H9 (cell line): ENCODE measurements around the gene PLEKHG5. TPM values are rescaled to one million over a fixed set of nuclear protein-coding genes. Genes with fewer than 3 reads are reported as not detected.
A peak's percentile ranks its signal among the peaks of the same experiment; 100 is the strongest.
"Not testable (repeated sequence)": the region's sequence is repeated elsewhere in the genome, so short reads cannot be mapped to it uniquely, and the experiment has no call there.

Experiments
- DNase-seq: peaks from one replicate; pipeline ENCODE4 v3.0.0-alpha.2; 2017
- H2AFZ ChIP-seq: one replicate; pipeline ENCODE4 v1.6.1; 2013; ENCODE audit warnings: mild to moderate bottlenecking, low read length, control low read depth, moderate library complexity
- H2AK5ac ChIP-seq: 2 replicates; pipeline ENCODE4 v1.6.1; 2013; ENCODE audit warnings: low read length, control low read depth, mixed read lengths; ENCODE audit not compliant: insufficient read length
- H2BK120ac ChIP-seq: one replicate; pipeline ENCODE4 v1.6.1; 2013; ENCODE audit warnings: low read depth, mild to moderate bottlenecking, low read length, control low read depth, inconsistent platforms; ENCODE audit not compliant: poor library complexity, severe bottlenecking
- H2BK12ac ChIP-seq: 2 replicates; pipeline ENCODE4 v1.6.1; 2013; ENCODE audit warnings: low read length, control low read depth, mixed read lengths, low read depth; ENCODE audit not compliant: insufficient read length
- H2BK15ac ChIP-seq: 2 replicates; pipeline ENCODE4 v1.6.1; 2013; ENCODE audit warnings: low read depth, low read length, control low read depth
- H2BK20ac ChIP-seq: one replicate; pipeline ENCODE4 v1.6.1; 2013; ENCODE audit warnings: low read depth, mild to moderate bottlenecking, low read length, control low read depth, inconsistent platforms; ENCODE audit not compliant: poor library complexity, severe bottlenecking
- H2BK5ac ChIP-seq: 2 replicates; pipeline ENCODE4 v1.6.1; 2013; ENCODE audit warnings: low read length, control low read depth, mixed read lengths; ENCODE audit not compliant: insufficient read length
- H3K14ac ChIP-seq: 2 replicates; pipeline ENCODE4 v1.6.1; 2013; ENCODE audit warnings: low read length, control low read depth; ENCODE audit not compliant: insufficient read depth
- H3K18ac ChIP-seq: 2 replicates; pipeline ENCODE4 v1.6.1; 2013; ENCODE audit warnings: low read depth, mild to moderate bottlenecking, mixed read lengths, low read length, control low read depth; ENCODE audit not compliant: insufficient read length
- H3K23ac ChIP-seq: 2 replicates; pipeline ENCODE4 v1.6.1; 2013; ENCODE audit warnings: low read length, control low read depth, mixed read lengths, low read depth; ENCODE audit not compliant: insufficient read length
- H3K23me2 ChIP-seq: 2 replicates; pipeline ENCODE4 v1.6.1; 2013; ENCODE audit warnings: low read depth, mild to moderate bottlenecking, mixed read lengths, low read length, control low read depth; ENCODE audit not compliant: insufficient read length, poor library complexity, severe bottlenecking
- H3K27ac ChIP-seq: 2 replicates; pipeline ENCODE4 v1.5.1; 2013; ENCODE audit warnings: low read length, control low read depth, mixed read lengths, low read depth; ENCODE audit not compliant: insufficient read length
- H3K27me3 ChIP-seq: 2 replicates; pipeline ENCODE4 v1.6.1; 2013; ENCODE audit warnings: low read length, control low read depth, inconsistent platforms; ENCODE audit not compliant: insufficient read depth
- H3K4ac ChIP-seq: 2 replicates; pipeline ENCODE4 v1.6.1; 2013; ENCODE audit warnings: low read depth, mild to moderate bottlenecking, control low read depth, inconsistent platforms, low read length, moderate library complexity
- H3K4me1 ChIP-seq: 2 replicates; pipeline ENCODE4 v1.6.1; 2013; ENCODE audit warnings: low read length, control low read depth, inconsistent platforms; ENCODE audit not compliant: insufficient read depth
- H3K4me2 ChIP-seq: 2 replicates; pipeline ENCODE4 v1.6.1; 2013; ENCODE audit warnings: low read length, control low read depth, mixed read lengths; ENCODE audit not compliant: insufficient read length, insufficient read depth
- H3K56ac ChIP-seq: 2 replicates; pipeline ENCODE4 v1.6.1; 2013; ENCODE audit warnings: low read depth, mild to moderate bottlenecking, mixed read lengths, low read length, control low read depth; ENCODE audit not compliant: insufficient read length
- H3K79me1 ChIP-seq: 2 replicates; pipeline ENCODE4 v1.6.1; 2013; ENCODE audit warnings: low read depth, mild to moderate bottlenecking, moderate library complexity, low read length, control low read depth, inconsistent platforms; ENCODE audit not compliant: insufficient read depth, poor library complexity, severe bottlenecking
- H3K79me2 ChIP-seq: 2 replicates; pipeline ENCODE4 v1.6.1; 2013; ENCODE audit warnings: low read length, control low read depth, inconsistent platforms; ENCODE audit not compliant: insufficient read depth
- H3K9ac ChIP-seq: 2 replicates; pipeline ENCODE4 v1.6.1; 2013; ENCODE audit warnings: low read length, control low read depth, mixed read lengths; ENCODE audit not compliant: insufficient read length; ENCODE audit errors: extremely low read depth
- H3K9me3 ChIP-seq: one replicate; pipeline ENCODE4 v1.6.1; 2013; ENCODE audit warnings: low read depth, low read length, inconsistent platforms; ENCODE audit not compliant: control insufficient read depth
- H3T11ph ChIP-seq: one replicate; pipeline ENCODE4 v1.6.1; 2013; ENCODE audit warnings: mild to moderate bottlenecking, low read length, control low read depth, inconsistent platforms
- H4K20me1 ChIP-seq: one replicate; pipeline ENCODE4 v1.6.1; 2013; ENCODE audit not compliant: control insufficient read depth, insufficient read length, insufficient read depth
- H4K5ac ChIP-seq: 2 replicates; pipeline ENCODE4 v1.6.1; 2013; ENCODE audit warnings: low read depth, mild to moderate bottlenecking, mixed read lengths, low read length, control low read depth; ENCODE audit not compliant: insufficient read length
- H4K8ac ChIP-seq: replicated peaks from 2 replicates; pipeline ENCODE4 v1.6.1; 2013; ENCODE audit warnings: low read length, control low read depth, mixed read lengths, low read depth; ENCODE audit not compliant: insufficient read length
- H4K91ac ChIP-seq: 2 replicates; pipeline ENCODE4 v1.6.1; 2013; ENCODE audit warnings: low read depth, mild to moderate bottlenecking, moderate library complexity, mixed read lengths, low read length, control low read depth; ENCODE audit not compliant: insufficient read length
- H3K27ac Mint-ChIP-seq, 3 experiments: 2 replicates in 2 of 3; 3 replicates in 1 of 3; pipeline ENCODE4 v1.8.0; 2020 to 2021; ENCODE audit warnings: mixed read lengths in 3 of 3, mild to moderate bottlenecking in 1 of 3, moderate library complexity in 1 of 3
- H3K27me3 Mint-ChIP-seq: 2 replicates; pipeline ENCODE4 v1.8.0; 2021; ENCODE audit warnings: low read depth, mild to moderate bottlenecking, moderate library complexity, mixed read lengths
- H3K36me3 Mint-ChIP-seq, 3 experiments: 2 replicates in 2 of 3; 3 replicates in 1 of 3; pipeline ENCODE4 v1.8.0; 2020 to 2021; ENCODE audit warnings: low read depth in 3 of 3, mixed read lengths in 3 of 3; ENCODE audit not compliant: insufficient read depth in 1 of 3
- H3K4me1 Mint-ChIP-seq, 2 experiments: 2 replicates each; pipeline ENCODE4 v1.8.0; 2020; ENCODE audit warnings: mixed read lengths in 2 of 2
- H3K4me3 Mint-ChIP-seq, 2 experiments: 2 replicates in 1 of 2; 3 replicates in 1 of 2; pipeline ENCODE4 v1.8.0; 2020 to 2021; ENCODE audit warnings: mild to moderate bottlenecking in 2 of 2, mixed read lengths in 2 of 2, moderate library complexity in 1 of 2
- H3K9me3 Mint-ChIP-seq, 2 experiments: 2 replicates in 1 of 2; 3 replicates in 1 of 2; pipeline ENCODE4 v1.8.0; 2020; ENCODE audit warnings: mild to moderate bottlenecking in 2 of 2, mixed read lengths in 2 of 2, moderate library complexity in 1 of 2
- WGBS: extraction: QIAGEN DNeasy Blood & Tissue Kit; methylation state at CpG from one replicate; pipeline ENCODE4 v1.1.7; 2013; ENCODE audit warnings: missing lambda C conversion rate, low lambda C conversion rate, mixed read lengths; ENCODE audit not compliant: insufficient read length; ENCODE audit errors: extremely low coverage; 5-methylcytosine and 5-hydroxymethylcytosine counted together
- total RNA-seq: library from RNA; stranded (reverse); gene quantifications from 2 replicates; pipeline ENCODE4 v1.2.1, GENCODE V29; 2021
- TF ChIP-seq, protein P1 (sequence below): fragments of 200-600 bp; sonication (generic); conservative IDR thresholded peaks from 3 replicates; pipeline ENCODE4 v1.8.0; 2021; ENCODE audit warnings: antibody characterized with exemption, mild to moderate bottlenecking

PLEKHG5 gene
- total RNA-seq, 1 experiment from 2014 or later: 22.3 TPM

DNA sequence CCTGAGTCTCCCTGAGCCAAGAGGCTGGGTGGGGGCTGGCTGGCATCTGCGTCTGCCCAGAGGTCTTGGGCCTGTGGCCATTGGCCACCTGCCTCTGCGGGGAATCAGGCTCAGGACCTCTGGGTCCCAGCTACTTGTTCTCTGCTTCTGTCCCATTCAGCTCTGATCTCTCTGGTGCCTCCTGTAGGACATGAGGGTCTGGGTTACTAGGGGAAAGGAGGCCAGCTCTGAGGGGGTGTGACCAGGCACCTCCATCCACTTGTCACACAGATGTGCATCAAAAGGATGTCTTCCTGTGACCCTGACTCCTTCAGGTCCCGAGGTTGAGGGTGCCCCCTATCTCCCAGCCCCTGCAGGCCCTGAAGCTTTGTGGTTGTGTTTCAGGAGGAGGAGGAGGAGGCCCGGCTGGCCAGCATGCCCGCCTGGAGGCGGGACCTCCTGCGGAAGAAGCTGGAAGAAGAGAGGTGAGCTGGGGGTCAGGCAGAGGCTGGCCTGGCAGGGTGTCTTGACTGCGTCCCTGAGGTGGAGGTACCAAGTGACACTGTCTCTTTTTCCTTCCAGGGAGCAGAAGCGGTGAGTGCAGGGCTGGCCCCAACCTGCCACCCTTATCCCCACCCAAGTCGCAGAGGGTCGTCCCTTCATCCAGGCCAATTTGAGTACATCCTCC is 34.5 kb downstream of the PLEKHG5 start:
- Mint-ChIP-seq H3K4me1 (peaks cover 13 to 24% of the 10 kb centered on the region in 2 experiments), H3K27me3 (no peaks in the 10 kb centered on the region), H3K9me3 (no peaks in the 10 kb centered on the region), H3K36me3 (peaks cover 0 to 17% (median 11%) of the 10 kb centered on the region in 3 experiments; a peak in 5 of 7 replicates), H3K27ac (peak overlapping the region in 1 of 3 experiments; percentile 55; a peak in 2 of 7 replicates), H3K4me3 (no peak overlapping the region; a peak in 1 of 5 replicates)
- Histone ChIP-seq H3K23ac (no peak overlapping the region), H3K14ac (peak overlapping the region; percentile 21; the same call in 1 of the 2 replicates), H4K5ac (no peak overlapping the region), H4K91ac (no peak overlapping the region), H3K79me1 (no peaks in the 10 kb centered on the region), H2AK5ac (no peak overlapping the region), H2BK20ac (no peak overlapping the region), H3T11ph (no peak overlapping the region), H3K56ac (no peak overlapping the region), H3K9me3 (no peaks in the 10 kb centered on the region), H3K23me2 (no peaks in the 10 kb centered on the region), H3K18ac (no peak overlapping the region), H3K79me2 (no peaks in the 10 kb centered on the region), H3K4me2 (no peak overlapping the region), H2BK5ac (no peak overlapping the region), H3K4me1 (peaks cover 3% of the 10 kb centered on the region; the same call in 1 of the 2 replicates), H4K20me1 (no peaks in the 10 kb centered on the region), H2AFZ (no peak overlapping the region), H3K4ac (no peak overlapping the region), H2BK120ac (no peak overlapping the region), H3K27ac (no peak overlapping the region), H3K27me3 (no peaks in the 10 kb centered on the region), H2BK15ac (no peak overlapping the region), H4K8ac (no peak overlapping the region), H3K9ac (no peak overlapping the region), H2BK12ac (no peak overlapping the region)
- no CpG with 5 or more reads among the region's 11 CpGs for WGBS
- TF ChIP-seq, protein P1, sequence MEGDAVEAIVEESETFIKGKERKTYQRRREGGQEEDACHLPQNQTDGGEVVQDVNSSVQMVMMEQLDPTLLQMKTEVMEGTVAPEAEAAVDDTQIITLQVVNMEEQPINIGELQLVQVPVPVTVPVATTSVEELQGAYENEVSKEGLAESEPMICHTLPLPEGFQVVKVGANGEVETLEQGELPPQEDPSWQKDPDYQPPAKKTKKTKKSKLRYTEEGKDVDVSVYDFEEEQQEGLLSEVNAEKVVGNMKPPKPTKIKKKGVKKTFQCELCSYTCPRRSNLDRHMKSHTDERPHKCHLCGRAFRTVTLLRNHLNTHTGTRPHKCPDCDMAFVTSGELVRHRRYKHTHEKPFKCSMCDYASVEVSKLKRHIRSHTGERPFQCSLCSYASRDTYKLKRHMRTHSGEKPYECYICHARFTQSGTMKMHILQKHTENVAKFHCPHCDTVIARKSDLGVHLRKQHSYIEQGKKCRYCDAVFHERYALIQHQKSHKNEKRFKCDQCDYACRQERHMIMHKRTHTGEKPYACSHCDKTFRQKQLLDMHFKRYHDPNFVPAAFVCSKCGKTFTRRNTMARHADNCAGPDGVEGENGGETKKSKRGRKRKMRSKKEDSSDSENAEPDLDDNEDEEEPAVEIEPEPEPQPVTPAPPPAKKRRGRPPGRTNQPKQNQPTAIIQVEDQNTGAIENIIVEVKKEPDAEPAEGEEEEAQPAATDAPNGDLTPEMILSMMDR: peak; percentile 26; the same call in 1 of the 3 replicates
- no peak for DNase-seq

DNA sequence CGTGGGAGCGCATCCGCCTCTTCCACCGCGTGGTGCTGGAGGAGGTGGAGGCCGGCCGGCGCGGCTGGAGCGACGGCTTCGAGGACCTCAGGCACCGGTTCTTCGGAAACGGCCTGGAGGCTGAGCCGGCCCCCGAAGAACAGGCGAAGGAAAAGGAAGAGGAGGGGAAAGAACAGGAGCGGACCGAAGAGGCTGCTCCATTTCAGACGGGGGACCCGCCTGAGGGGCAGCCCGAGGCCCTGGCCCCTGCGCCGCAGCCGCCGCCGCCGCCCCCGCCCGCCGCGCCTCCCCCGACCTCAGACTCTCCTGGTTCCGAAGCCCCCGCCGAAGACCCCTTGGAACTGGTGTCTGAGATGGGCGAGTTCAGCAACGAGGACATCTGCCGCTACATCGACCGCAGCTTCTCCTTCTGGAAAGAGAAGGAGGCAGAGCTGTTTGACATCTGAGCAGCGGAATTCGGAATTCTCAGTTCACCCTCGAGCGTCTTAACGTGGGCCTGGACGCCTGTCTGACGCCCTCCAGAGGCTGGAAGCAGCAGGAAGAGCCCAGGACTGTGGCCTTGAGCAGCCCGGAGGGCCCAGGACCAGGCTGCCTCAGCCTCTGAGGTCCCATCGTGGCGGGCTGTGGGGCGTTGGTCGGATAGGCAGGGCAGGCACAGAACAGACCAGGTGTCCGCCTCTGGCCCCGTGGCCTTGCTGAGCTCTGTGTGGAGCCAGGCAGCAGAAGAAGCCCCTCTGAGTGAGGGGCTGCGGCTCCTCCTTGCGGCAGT is 35.5 kb downstream of the PLEKHG5 start:
- H4K91ac ChIP-seq, H3K23me2 ChIP-seq, H3K27ac Mint-ChIP-seq, H3K4me2 ChIP-seq, H2BK15ac ChIP-seq, H2AK5ac ChIP-seq, H3K27me3 Mint-ChIP-seq, H2AFZ ChIP-seq, H2BK20ac ChIP-seq, H3T11ph ChIP-seq, DNase-seq, H3K79me2 ChIP-seq, H2BK5ac ChIP-seq, H3K4ac ChIP-seq, H3K27me3 ChIP-seq, H3K18ac ChIP-seq, H4K5ac ChIP-seq, H3K9ac ChIP-seq, H2BK12ac ChIP-seq, H3K27ac ChIP-seq, H3K79me1 ChIP-seq, H3K9me3 Mint-ChIP-seq, H3K23ac ChIP-seq, H3K4me3 Mint-ChIP-seq, H4K20me1 ChIP-seq, H3K4me1 ChIP-seq, H3K14ac ChIP-seq, H4K8ac ChIP-seq, H3K56ac ChIP-seq, H2BK120ac ChIP-seq, H3K9me3 ChIP-seq: not testable (repeated sequence)
- Mint-ChIP-seq H3K4me1 (peaks cover 13 to 23% of the 10 kb centered on the region in 2 experiments), H3K36me3 (peaks cover 0 to 13% (median 6%) of the 10 kb centered on the region in 3 experiments; a peak in 5 of 7 replicates)
- WGBS: no CpG with 5 or more reads among the region's 58 CpGs
